Activated naive CD4-positive, alpha-beta T cell treated with Interleukin-2 at 50 U/mL for 16 hours (primary cell): ENCODE data around the gene LRRC19.

ENCODE experiments used
- DNase-seq: peaks from one replicate; pipeline ENCODE4 v3.0.0-alpha.2; 2020

LRRC19 gene, protein sequence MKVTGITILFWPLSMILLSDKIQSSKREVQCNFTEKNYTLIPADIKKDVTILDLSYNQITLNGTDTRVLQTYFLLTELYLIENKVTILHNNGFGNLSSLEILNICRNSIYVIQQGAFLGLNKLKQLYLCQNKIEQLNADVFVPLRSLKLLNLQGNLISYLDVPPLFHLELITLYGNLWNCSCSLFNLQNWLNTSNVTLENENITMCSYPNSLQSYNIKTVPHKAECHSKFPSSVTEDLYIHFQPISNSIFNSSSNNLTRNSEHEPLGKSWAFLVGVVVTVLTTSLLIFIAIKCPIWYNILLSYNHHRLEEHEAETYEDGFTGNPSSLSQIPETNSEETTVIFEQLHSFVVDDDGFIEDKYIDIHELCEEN

DNA sequence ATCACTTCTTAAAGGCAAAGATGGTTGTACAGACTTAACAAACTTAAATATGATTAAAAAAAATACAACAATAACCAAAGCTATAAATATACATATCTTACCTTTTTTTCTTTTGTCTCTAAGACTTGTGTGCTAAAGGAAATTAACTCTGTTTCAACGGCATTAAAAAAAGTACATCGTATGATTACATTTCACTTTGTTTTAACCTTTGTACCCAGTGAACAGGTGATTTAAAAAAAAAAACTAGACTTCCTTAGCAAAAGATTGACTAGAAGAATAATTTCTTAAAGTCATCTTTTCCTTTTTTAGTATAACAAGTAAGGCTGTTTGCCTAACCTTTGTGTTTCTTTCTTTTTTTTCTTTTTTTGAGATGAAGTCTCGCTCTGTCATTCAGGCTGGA, at the start of gene LRRC19:
LRRC19 (minus strand) TSS at position 182 of the 400 bp plus-strand sequence. CDS start 5,978 bp downstream, outside the sequence.
- no peak for DNase-seq

DNA sequence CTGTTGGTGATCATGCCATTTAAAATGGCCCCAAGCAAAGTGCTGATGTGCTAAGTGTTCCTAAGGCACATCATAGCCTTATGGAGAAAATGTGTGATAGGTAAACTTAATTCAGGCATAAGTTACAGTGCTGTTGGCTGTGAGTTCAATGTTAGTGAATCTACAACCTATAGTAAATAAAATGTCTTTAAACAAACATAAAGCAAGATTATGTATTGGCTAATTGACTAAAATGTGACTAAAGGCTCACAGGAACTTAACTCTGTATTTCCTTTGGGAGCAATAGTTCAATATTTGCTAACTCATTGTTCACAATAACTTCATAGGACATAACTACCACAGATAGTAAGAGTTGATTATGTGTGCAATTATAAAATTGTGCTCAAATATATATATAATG, 49.4 kb upstream of the LRRC19 start:
- no peak for DNase-seq

DNA sequence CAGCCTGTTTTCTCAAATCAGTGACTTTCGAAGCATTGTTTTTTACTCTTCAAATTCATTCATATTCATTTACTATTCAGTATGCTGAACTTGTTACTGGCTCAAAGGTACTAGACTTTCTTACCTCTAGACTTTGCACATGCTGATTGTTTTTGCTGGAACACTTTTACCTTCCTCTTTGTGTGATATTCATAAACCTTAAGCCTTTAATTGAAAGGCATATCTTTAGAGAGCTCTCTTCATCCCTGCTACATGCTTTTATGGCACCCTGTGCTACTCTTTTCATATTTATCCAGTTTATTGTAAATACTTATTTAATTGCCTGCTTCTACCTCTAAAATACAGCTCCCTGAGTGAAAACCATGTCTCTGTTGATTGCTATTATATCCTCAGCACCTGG, 48.7 kb upstream of the LRRC19 start:
- DNase-seq: no peak

DNA sequence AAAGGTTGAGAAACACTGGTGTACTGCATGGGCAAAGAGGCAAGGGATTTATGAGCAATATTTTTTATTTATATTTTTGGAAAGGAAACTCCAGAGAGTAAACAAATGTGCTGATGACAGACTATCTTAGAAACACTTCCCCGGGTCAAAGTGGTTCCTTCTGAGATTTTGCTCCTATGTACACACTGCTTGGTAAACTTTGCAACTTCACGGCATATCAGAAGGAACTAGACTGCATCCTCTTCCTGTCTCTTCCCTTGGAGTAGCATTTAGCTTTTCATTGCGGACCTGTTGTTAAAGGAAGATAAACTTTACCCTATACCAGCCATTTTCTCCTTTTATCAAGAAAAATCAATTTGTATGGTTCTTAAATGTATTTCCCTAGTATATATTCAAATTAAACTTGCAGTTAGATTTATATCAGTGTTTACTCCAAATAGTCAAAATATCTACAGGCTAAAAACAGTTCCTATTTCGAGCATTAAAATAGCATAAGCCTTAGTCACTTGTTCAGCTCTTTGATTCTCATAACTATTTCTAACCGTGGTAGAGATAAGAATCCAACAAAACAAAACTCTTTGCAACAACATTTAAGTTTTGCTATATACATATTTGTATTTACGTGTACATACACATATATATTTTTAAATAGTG, 48.0 kb upstream of the LRRC19 start:
- DNase-seq: no peak

DNA sequence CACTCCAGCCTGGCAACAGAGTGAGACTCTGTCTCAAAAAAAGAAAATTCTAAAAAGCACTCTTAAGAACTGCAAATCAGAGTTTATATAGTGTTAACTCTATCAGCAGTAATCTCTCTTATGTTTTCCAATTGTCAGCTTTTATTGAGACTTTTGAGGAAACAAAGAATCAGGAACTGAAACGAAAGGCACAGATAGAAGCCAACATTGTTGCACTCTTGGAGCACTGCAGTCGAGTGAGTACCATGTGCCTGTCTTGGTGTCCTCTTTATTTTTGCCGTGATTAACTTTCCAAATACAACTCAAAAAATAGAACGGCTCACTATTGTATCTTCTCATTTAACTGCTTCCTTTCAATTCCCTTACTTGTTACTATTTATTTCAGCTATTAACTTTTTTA, 41.7 kb upstream of the LRRC19 start:
- DNase-seq: no peak

DNA sequence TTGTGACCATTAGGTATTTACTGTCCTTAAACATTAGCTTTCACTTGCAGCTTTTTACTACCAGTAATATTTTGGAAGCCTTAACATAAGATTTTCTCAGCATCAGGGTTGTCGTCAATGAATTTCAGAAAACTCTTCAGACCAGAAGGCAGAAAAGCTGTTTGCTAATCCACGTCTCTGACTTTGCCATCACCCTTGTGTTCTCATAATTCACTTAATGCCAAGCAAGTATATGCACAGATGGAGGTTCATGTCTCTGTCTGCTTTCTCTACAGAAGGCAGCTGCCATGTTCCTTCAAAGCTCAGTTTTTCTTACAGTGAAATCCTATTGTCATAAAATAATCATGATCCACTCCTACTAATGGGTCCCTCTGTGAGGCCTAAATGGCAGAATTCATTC, 37.7 kb upstream of the LRRC19 start:
- no peak for DNase-seq

DNA sequence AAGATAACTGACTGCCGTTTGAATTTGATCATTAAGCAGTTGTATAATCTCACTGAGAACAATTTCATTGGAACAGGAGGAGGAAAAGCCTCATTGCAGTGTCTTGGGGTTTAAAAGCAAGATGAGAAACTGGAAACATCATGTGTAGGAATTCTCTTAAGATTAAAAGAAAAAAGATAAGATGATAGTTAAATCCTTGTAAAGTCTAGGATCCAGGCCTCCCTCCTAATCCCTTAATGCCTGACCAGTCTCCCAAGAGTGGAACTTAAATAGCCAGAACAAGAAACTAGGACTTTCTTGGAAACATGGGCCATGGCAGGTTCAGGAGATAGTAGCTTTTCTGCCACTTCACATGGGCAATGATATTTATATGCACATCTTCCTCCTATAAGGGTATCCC, 37.0 kb upstream of the LRRC19 start:
- DNase-seq: no peak

DNA sequence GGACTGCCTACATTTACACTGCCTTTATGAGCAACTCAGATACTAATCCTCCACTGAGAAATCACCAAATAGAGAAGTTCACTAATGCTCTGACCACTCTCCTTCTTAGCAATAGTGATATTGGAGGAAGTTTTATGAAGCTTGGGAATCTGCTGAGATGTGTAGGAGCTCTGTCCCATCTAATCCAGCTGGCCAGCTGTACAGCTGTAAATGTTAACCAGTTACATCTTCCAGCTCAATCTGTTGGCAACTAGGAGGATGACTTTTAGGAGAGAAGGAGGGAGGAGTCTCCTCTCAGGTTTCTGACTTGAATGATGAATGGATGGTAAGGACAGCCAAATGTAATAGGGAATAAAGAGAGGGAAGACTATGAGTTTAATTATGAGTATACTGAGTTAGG, 36.3 kb upstream of the LRRC19 start:
- DNase-seq: no peak

DNA sequence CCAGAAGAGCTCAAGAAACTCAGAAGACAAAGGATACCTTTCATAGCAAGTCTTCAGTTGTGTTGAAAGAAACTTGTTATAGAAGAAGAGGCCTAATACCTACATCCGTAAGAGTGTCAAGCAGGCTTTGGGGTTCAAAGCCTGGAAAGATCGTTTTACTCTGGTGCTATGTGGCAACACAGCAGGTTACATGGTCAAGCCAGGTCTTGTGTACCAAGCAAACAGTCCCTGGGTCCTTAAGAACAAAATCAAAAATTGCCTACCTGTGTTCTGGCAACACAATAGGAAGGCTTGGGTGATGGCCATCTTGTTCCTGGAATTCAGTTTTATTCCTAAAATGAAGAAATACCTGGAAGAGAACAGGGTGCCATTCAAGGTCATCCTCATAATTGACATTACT, 32.0 kb upstream of the LRRC19 start:
- DNase-seq: no peak

DNA sequence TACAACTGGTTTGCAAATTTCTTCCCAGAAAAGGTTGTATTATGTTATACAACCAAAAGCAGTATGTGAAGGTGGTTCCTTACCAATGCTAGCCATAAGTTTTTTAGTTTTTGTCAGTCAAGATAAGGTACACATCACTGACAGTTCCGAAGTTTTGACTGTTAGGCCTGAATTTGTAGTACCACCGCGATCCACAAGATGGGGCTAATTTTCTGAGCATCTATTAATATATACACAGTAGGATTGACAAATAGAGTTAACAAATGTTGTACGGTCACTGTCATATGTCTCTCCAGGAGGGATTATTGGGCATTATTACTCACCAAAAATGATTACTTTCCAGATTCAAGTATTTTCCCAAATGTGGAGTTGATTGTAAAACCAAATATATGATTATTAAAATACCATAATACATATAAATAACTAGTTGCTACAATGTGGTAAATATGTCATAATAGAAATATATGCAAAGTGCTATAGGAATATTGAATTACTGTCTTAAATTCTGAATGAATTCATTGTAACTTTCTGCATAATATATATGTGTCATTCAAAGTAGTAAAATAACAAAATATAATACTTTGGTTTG, 28.4 kb upstream of the LRRC19 start:
- peak; percentile 48 for DNase-seq

DNA sequence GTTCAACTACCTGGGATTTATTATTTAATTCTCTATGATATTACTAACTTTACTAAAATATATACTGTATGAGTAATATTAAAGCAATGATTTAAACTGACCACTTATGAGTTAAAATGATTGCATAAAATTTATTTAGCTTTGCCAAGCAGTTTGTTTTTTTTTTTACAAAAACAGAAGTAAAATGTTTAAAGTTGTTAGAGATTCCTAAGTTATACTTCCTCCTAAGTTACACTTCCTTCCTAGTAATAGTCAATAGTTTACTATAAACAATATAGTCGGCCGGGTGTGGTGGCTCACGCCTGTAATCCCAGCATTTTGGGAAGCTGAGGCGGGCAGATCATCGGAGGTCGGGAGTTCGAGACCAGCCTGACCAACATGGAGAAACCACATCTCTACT, 23.7 kb upstream of the LRRC19 start:
- no peak for DNase-seq

DNA sequence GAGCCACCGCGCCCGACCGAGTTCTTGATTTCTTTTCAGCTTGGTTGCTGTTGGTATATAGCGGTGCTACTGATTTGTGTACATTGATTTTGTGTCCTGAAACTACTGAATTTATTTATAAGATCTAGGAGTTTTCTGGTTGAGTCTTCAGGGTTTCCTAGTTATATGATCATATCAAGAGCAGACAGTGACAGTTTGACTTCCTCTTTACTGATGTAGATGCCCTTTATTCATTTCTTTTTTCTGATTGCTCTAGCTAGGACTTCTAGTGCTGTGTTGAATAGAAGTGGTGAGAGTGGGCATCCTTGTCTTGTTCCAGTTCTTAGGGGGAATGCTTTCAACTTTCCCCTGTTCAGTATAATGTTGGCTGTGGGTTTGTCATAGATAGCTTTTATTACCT, 17.4 kb upstream of the LRRC19 start:
- DNase-seq: no peak

DNA sequence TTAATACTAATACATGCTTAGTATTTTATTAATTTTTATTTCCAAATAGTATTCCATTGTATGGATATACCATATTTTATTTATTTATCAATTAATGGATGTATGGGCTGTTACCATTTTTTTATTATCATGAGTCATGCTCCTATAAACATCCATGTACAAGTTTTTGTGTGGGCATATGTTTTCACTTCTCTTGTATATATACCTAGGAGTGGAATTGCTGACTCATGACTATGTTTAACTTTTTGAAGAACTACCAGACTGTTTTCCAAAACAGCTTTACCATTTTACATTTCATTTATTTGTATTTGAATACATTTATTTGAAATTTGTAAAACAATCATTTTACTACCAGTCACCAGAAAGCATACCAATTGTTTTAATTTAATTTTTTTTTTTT, 14.1 kb upstream of the LRRC19 start:
- no peak for DNase-seq

DNA sequence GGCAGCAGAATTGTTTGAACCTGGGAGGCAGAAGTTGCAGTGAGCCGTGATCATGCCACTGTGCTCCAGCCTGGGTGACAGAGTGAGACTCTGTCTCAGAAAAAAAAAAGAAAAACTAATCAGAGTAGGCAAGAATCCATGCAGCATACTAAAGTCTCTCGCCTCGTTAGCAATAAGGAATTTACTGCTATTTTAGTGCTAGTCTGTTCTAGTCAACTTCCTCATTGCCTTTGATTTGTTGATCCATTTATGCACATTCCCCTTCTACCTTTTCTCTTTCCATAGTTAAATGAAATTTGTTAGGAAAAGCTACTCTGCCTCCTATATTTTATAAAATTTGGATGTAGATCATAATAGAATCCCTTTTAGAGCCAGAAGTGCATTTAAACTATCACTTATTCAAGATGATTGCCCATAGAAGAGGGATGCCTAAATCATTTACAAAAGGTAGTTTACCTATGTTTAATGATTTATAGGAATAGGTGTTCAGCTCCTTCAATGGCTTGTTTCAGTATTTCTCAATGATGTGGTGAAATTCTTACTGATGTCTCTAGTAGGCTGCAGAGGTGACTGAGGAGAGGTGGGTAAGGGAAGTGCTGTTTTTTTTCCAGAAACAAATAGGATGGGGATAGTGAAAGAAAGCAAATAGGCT, 1.9 kb downstream of the LRRC19 start:
- no peak for DNase-seq

DNA sequence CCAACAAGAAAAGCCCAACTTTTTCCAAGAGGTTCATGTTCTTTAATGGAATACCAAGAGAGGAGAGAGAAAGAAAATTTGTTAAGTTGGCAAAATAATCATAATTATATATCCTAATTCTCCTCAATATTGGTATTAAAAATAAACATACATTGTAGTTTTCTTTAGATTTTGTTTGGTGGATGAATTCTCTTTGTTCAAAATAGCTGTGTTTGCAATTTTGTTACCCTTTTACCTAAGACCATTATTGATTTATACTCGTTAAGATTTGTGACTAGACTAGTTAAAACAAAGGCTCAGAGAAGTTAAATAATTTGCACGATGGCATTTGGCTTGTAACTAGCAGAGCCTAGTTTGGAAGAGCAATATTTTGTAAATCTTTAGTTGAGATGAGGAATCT, 9.7 kb downstream of the LRRC19 start:
- no peak for DNase-seq

DNA sequence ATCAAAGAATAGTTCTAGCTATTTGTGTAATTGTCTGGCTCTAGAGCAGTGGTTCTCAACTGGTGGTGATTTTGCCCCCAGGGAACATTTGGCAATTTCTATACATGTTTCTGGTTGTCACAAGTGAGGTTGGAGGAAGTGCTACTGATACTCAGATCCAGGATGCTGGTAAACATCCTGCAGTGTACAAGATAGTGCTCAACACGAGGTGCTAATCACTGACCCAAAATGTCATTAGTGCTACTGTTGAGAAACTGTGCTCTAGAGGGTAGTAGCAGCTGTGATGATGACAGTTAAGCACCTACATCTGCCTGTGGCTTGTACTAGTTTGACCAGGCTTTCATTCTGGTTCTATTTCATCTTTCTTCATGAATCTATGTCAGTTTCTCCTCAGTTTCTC, 22.1 kb downstream of the LRRC19 start:
- DNase-seq: no peak

DNA sequence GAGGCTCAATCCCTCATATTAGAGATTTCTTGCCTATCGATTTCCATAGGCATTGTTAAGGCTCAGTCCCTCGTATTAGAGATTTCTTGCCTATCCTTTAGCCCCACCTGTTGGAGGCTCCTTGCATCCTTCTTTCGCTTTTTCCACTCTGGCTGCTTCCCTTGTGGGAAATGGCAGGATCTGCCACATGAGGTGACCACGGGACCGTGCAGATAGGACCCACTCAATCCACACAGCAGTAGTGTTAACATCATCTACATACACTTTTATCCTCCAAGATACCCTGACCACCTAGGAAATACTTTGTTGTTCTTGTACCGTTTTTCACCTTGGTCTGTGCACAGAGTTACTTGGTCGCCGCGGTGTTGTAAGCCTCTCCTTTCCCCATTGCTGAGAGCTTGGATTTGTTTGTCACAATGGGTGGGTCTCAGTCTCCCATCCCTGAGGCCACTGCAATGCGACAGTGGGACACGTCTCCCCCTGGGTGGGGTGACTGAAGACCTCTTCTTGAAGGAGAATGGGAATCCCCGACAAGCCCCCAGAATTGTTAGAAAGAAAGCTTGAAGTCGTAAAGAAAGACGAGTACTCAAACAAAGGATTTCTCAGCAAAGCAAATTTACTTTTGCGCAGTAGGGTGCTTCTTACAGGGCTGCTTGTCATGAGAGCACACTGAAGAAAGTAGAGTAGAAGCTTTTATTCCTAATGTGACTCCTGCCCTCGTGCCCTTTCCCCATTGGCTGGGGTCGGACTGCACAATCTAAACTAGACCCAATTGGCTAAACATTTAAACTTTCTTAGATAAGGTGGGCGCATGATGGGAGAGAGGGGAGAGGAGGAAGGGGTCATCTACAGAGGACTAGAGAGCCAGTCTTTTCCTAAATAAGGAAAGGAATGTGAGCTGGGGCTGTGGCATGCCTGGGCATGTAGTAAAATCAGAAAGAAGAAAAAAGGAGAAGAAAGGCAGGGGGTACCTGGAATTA, 29.5 kb downstream of the LRRC19 start:
- DNase-seq: no peak

DNA sequence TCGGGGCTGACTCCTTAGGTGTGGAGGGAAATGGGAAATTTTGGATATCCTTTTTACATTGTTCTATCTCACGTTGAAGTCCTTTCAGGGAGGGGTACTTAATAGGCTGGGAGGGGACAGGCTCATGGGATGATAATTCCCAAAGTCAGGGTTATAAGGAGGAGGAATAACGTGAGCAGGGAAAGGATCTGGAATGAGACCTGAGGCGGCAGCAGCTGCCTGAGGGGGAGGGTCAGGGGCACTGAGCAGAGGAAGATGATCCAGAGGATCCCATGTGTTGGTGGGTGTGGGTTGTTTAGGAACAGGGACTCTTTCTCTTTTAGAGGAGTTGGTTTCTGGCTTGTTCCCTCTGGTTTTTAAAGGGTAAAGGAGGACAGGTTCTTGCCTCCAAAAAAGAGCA, 30.5 kb downstream of the LRRC19 start:
- DNase-seq: no peak

DNA sequence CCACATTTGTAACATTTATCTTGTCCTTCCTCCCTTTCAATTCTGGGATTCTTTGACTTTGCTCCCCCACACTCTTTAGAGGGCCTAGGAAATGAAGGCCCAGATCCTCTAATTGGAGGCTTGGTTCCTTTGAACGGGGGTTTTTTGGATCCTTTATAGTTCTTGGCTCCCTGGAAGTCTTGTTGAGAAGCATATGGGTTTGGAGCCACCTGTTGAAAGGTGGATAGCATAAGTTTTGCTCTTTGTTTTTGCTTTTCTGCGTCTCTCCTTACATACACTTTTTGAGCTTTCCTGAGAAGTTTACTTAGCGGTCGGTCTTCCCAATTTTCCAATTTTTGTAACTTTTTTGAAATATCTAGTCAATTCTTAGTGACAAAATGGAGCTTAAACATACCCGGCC, 31.5 kb downstream of the LRRC19 start:
- no peak for DNase-seq

DNA sequence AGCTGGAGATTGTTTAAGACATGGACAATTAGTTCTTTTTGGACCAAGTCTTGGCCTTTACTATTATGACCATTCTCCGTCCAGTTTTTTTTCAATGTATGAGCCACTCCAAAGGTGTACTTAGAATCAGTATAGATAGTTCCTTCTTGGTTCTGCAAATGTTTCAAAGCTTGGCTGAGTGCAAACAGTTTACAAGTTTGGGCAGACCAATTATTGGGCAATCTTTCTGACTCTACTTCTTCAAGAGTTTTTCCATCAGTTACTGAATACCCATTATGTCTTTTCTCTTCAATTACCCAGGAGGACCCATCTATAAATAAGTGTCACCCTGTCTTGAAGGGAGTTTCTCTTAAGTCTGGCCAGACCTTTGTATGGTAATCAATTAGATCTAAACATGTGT, 33.8 kb downstream of the LRRC19 start:
- no peak for DNase-seq

DNA sequence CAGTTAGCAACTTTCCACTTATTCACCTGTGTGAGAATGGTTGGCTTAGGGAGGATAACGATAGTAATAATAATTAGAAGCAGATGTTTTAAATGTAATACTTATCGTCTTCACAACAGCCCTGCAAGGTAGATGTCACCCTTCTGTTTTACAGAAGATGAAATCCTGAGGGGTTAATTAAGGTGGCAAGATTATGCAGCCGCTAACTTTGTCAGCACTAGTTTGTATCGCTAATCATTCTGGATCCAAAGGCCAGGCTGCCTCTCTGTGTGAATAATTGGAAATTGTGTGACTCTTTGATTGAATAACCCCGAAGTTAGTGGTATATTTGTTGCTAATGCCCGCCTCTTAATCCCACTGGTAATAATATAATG, 48.6 kb downstream of the LRRC19 start:
- no peak for DNase-seq
